HCT116 (cell line): ENCODE measurements around the gene PRR35. TPM values are rescaled to one million over a fixed set of nuclear protein-coding genes. Genes with fewer than 3 reads are reported as not detected.
A peak's percentile ranks its signal among the peaks of the same experiment; 100 is the strongest.

Experiments
- ATAC-seq: fragments of 200-7000 bp; cut with Tn5 transposase; 2 replicates; pipeline ENCODE4 v1.9.1; 2020; ENCODE audit warnings: mild to moderate bottlenecking, moderate library complexity
- BruUV-seq: library from RNA; stranded (reverse); fragments of 400-500 nt; replicated peaks from 2 replicates; lab custom pipeline; 2021; lab: Mats Ljungman, UMichigan
- CTCF ChIA-PET: fragments of 300-600 bp; sonication (Branson Sonifier 250); formaldehyde crosslinking; loops from one replicate; lab custom pipeline; 2021; ENCODE audit warnings: antibody characterized with exemption; lab: Charles Lee
- POLR2A ChIA-PET: fragments of 300-600, 350-600 bp; sonication (Branson Sonifier 250); formaldehyde crosslinking; loops from one replicate; lab custom pipeline; 2021; ENCODE audit warnings: antibody characterized with exemption; lab: Charles Lee
- RAD21 ChIA-PET, 2 experiments: fragments of 300-600 bp; sonication (Branson Sonifier 250); formaldehyde crosslinking; loops; one replicate each; lab custom pipeline; 2023; ENCODE audit warnings: low total read pairs in 2 of 2; ENCODE audit not compliant: uncharacterized antibody in 2 of 2, unreplicated experiment in 2 of 2, low non-redundant PET in 1 of 2; lab: Charles Lee
- DNase-seq: peaks from one replicate; pipeline ENCODE4 v3.0.0-alpha.2; 2010; ENCODE audit warnings: low read depth, low spot score
- H2AFZ ChIP-seq: fragments of 200-600 bp; shearing (Covaris generic), sonication (generic); 2 replicates; pipeline ENCODE4 v1.6.1; 2017; ENCODE audit warnings: low read depth, mixed run types, mixed read lengths, antibody characterized with exemption, low read length; ENCODE audit not compliant: poor library complexity, severe bottlenecking
- H3K27ac ChIP-seq: 2 replicates; pipeline ENCODE4 v1.5.1; 2012; ENCODE audit warnings: low read depth, low read length
- H3K27me3 ChIP-seq: fragments of 200-600 bp; sonication (generic); 2 replicates; pipeline ENCODE4 v1.6.1; 2016; ENCODE audit warnings: mixed run types, low read length, mixed read lengths; ENCODE audit not compliant: insufficient read depth
- H3K36me3 ChIP-seq, 2 experiments: fragments of 200-500 bp in 1 of 2; fragments of 200-600 bp in 1 of 2; sonication (Bioruptor generic) in 1 of 2; sonication (generic) in 1 of 2; 2 replicates each; pipeline versions ENCODE4 v1.5.1 to v1.6.1; 2014 to 2016; ENCODE audit warnings: low read length in 2 of 2, inconsistent platforms in 1 of 2, mixed read lengths in 1 of 2, mixed run types in 1 of 2; ENCODE audit not compliant: insufficient read depth in 2 of 2, control insufficient read depth in 1 of 2
- H3K4me1 ChIP-seq, 2 experiments: fragments of 200-600 bp in 1 of 2; sonication (generic) in 1 of 2; 2 replicates each; pipeline versions ENCODE4 v1.5.1 to v1.6.1; 2012 to 2017; ENCODE audit warnings: low read length in 2 of 2, inconsistent platforms in 1 of 2, mild to moderate bottlenecking in 1 of 2, mixed read lengths in 1 of 2, mixed run types in 1 of 2, moderate library complexity in 1 of 2; ENCODE audit not compliant: insufficient read depth in 2 of 2, control insufficient read depth in 1 of 2
- H3K4me2 ChIP-seq: fragments of 200-600 bp; sonication (generic); 2 replicates; pipeline ENCODE4 v1.6.1; 2017; ENCODE audit warnings: mixed run types, low read length, mixed read lengths
- H3K4me3 ChIP-seq, 2 experiments: fragments of 200-600 bp in 1 of 2; sonication (generic) in 1 of 2; replicated peaks in 1 of 2; 2 replicates each; pipeline ENCODE4 v1.5.1; 2011 to 2016; ENCODE audit warnings: low read length in 2 of 2, control low read depth in 1 of 2, low read depth in 1 of 2, mild to moderate bottlenecking in 1 of 2, mixed read lengths in 1 of 2, mixed run types in 1 of 2
- H3K79me2 ChIP-seq: fragments of 200-600 bp; sonication (generic); 2 replicates; pipeline ENCODE4 v1.6.1; 2017; ENCODE audit warnings: mild to moderate bottlenecking, mixed run types, low read length, moderate library complexity, mixed read lengths; ENCODE audit not compliant: insufficient read depth
- H3K9ac ChIP-seq: fragments of 200-600 bp; sonication (generic); 2 replicates; pipeline ENCODE4 v1.6.1; 2016; ENCODE audit warnings: low read length, mixed read lengths
- H3K9me2 ChIP-seq: fragments of 200-600 bp; sonication (generic), shearing (Covaris generic); 2 replicates; pipeline ENCODE4 v1.6.1; 2017; ENCODE audit warnings: mixed run types, mild to moderate bottlenecking, moderate library complexity; ENCODE audit not compliant: insufficient read depth
- H3K9me3 ChIP-seq, 2 experiments: fragments of 200-500 bp in 1 of 2; fragments of 200-600 bp in 1 of 2; sonication (Bioruptor generic) in 1 of 2; sonication (generic) in 1 of 2; 2 replicates each; pipeline ENCODE4 v1.6.1; 2014 to 2017; ENCODE audit warnings: low read length in 2 of 2, mixed read lengths in 2 of 2, inconsistent platforms in 1 of 2, low read depth in 1 of 2, mild to moderate bottlenecking in 1 of 2, mixed run types in 1 of 2, moderate library complexity in 1 of 2; ENCODE audit not compliant: control insufficient read depth in 1 of 2, insufficient read depth in 1 of 2
- H4K20me1 ChIP-seq: fragments of 200-600 bp; sonication (generic), shearing (Covaris generic); 2 replicates; pipeline ENCODE4 v1.6.1; 2017; ENCODE audit warnings: mixed run types, mild to moderate bottlenecking, moderate library complexity; ENCODE audit not compliant: insufficient read depth
- CBX3 ChIP-seq: IDR thresholded peaks from 2 replicates; pipeline ENCODE4 v1.6.1; 2012; ENCODE audit warnings: low read depth
- CTCF ChIP-seq, 3 experiments: fragments of 200-600 bp in 1 of 3; sonication (generic) in 1 of 3; IDR thresholded peaks in 2 of 3; conservative IDR thresholded peaks in 1 of 3; 2 replicates each; pipeline ENCODE4 v1.5.1; 2012 to 2017; ENCODE audit warnings: low read depth in 2 of 3, low read length in 2 of 3, antibody characterized with exemption in 1 of 3, borderline replicate concordance in 1 of 3, control low read depth in 1 of 3, mild to moderate bottlenecking in 1 of 3, mixed read lengths in 1 of 3, mixed run types in 1 of 3, moderate library complexity in 1 of 3; ENCODE audit not compliant: insufficient read depth in 1 of 3
- EGR1 ChIP-seq: IDR thresholded peaks from 2 replicates; pipeline ENCODE4 v1.6.1; 2012; ENCODE audit warnings: low read depth
- FOSL1 ChIP-seq: IDR thresholded peaks from 2 replicates; pipeline ENCODE4 v1.6.1; 2012; ENCODE audit warnings: low read depth
- JUND ChIP-seq: IDR thresholded peaks from 2 replicates; pipeline ENCODE4 v1.6.1; 2012
- POLR2AphosphoS5 ChIP-seq: IDR thresholded peaks from 2 replicates; pipeline ENCODE4 v1.6.1; 2011; ENCODE audit warnings: mild to moderate bottlenecking, low read depth, low read length, moderate library complexity
- RAD21 ChIP-seq: IDR thresholded peaks from 2 replicates; pipeline ENCODE4 v1.6.1; 2012; ENCODE audit warnings: low read depth, mild to moderate bottlenecking
- REST ChIP-seq: IDR thresholded peaks from 2 replicates; pipeline ENCODE4 v1.6.1; 2012; ENCODE audit warnings: low read depth
- SIN3A ChIP-seq: IDR thresholded peaks from 2 replicates; pipeline ENCODE4 v1.6.1; 2012; ENCODE audit warnings: low read depth
- SP1 ChIP-seq: IDR thresholded peaks from 2 replicates; pipeline ENCODE4 v1.6.1; 2012; ENCODE audit warnings: low read depth
- SRF ChIP-seq: IDR thresholded peaks from 2 replicates; pipeline ENCODE4 v1.6.1; 2012; ENCODE audit warnings: low read depth
- YY1 ChIP-seq: IDR thresholded peaks from 2 replicates; pipeline ENCODE4 v1.6.1; 2011; ENCODE audit warnings: low read length, low read depth, moderate library complexity, mild to moderate bottlenecking; ENCODE audit not compliant: insufficient replicate concordance; ENCODE audit errors: extremely low read depth
- ZNF274 ChIP-seq: fragments of 200-500 bp; sonication (Bioruptor generic); IDR thresholded peaks from 2 replicates; pipeline ENCODE4 v1.6.1; 2014; ENCODE audit warnings: mild to moderate bottlenecking, low read depth, low read length, inconsistent platforms
- intact Hi-C: fragments of 100-400 bp; cut with micrococcal nuclease; formaldehyde crosslinking; loops from 2 replicates; pipeline ENCODE4 v1.10.0; 2022
- total RNA-seq: library from RNA; stranded (reverse); gene quantifications from one replicate; pipeline ENCODE4 v1.2.1, GENCODE V29; 2021; ENCODE audit not compliant: unreplicated experiment

PRR35 gene
- total RNA-seq, 1 experiment from 2014 or later = not detected

GRCh38 chr16:535446-536405, 24.5 kb upstream of the PRR35 start (continued):
- TF ChIP-seq REST = no peak
- TF ChIP-seq EGR1 = no peak
- no peak for TF ChIP-seq ZNF274
- peak; percentile 59; the same call in 1 of the 2 replicates for TF ChIP-seq SP1

- no peaks in the 10 kb centered on the region for H3K27me3 ChIP-seq
- H3K79me2 ChIP-seq = peaks cover 76% of the 10 kb centered on the region
- BruUV-seq = no TSS peak
- no peak for DNase-seq
- peaks cover 16 to 34% of the 10 kb centered on the region in 2 experiments for H3K4me1 ChIP-seq
- H3K9me2 ChIP-seq = no peaks in the 10 kb centered on the region
- no peak overlapping the region for H2AFZ ChIP-seq
- H3K9ac ChIP-seq = no peak overlapping the region
- ChIA-PET POLR2A (no interaction called here), CTCF (no interaction called here), RAD21 (no interaction called here)
- H3K36me3 ChIP-seq = no peaks in the 10 kb centered on the region
- no peak overlapping the region for H3K4me2 ChIP-seq
- H4K20me1 ChIP-seq = no peaks in the 10 kb centered on the region
- no peaks in the 10 kb centered on the region for H3K9me3 ChIP-seq
- no peak for TF ChIP-seq POLR2AphosphoS5
- no peak for TF ChIP-seq JUND
- TF ChIP-seq CBX3 = no peak
- no peak for TF ChIP-seq SP1
- no peak for TF ChIP-seq SIN3A
- TF ChIP-seq REST = no peak
- no peak for TF ChIP-seq SRF
- no peak for TF ChIP-seq RAD21
- no peak for TF ChIP-seq YY1
- TF ChIP-seq CTCF (IDR thresholded peaks at IDR 0.05 in 2 of 3, conservative IDR thresholded peaks at IDR 0.05 in 1 of 3; ENCODE audit: borderline replicate concordance in 1 of 3, insufficient read depth in 1 of 3, low read depth in 2 of 3, low read length in 2 of 3) = no peak
- TF ChIP-seq FOSL1 = no peak
- ATAC-seq = no peak
- H3K27ac ChIP-seq = no peak overlapping the region
- intact Hi-C loops = no loop called here
- H3K4me3 ChIP-seq = no peak overlapping the region
Observed at GRCh38 chr16:536746-537145, 23.4 kb upstream of the PRR35 start.
